K562 (cell line): Measurements from ENCODE around the gene ATP2A1. TPM values are rescaled to one million over a fixed set of nuclear protein-coding genes. Genes with fewer than 3 reads are reported as not detected.

ENCODE experiments used
- ATAC-seq: fragments of 200-7000 bp; cut with Tn5 transposase; 3 replicates; pipeline ENCODE4 v1.9.1; 2020; ENCODE audit warnings: moderate library complexity
- BruUV-seq: library from RNA; stranded (reverse); fragments of 400-500 nt; replicated peaks from 2 replicates; lab custom pipeline; 2021; lab: Mats Ljungman, UMichigan
- CTCF ChIA-PET: fragments of 300-600 bp; formaldehyde crosslinking; extraction: SDS; loops from one replicate; lab custom pipeline; 2021; ENCODE audit warnings: low intra/inter-chr PET ratio; lab: Yijun Ruan, JAX
- POLR2A ChIA-PET: fragments of 300-600, 350-650 bp; sonication (Branson Sonifier 250); formaldehyde crosslinking; extraction: SDS; loops from one replicate; lab custom pipeline; 2021; ENCODE audit warnings: antibody characterized with exemption, inconsistent platforms; lab: Yijun Ruan, JAX
- DNase-seq, 4 experiments: peaks; one replicate each; pipeline versions ENCODE4 v3.0.0 to v3.0.0-alpha.2; 2011 to 2018; ENCODE audit warnings: low spot score in 3 of 4, mixed read lengths in 3 of 4; ENCODE audit errors: extremely low read depth in 1 of 4
- FAIRE-seq: peaks from 2 replicates; lab custom pipeline; 2011; peaks lifted over from hg19 to GRCh38; lab: Jason Lieb, UNC
- H2AFZ ChIP-seq: 2 replicates; pipeline ENCODE4 v1.6.0; 2011; ENCODE audit warnings: low read depth, low read length, control low read depth, inconsistent platforms
- H3K27ac ChIP-seq: fragments of 200-600 bp; 3 replicates; pipeline ENCODE4 v1.8.0; 2011; ENCODE audit warnings: low read depth, mild to moderate bottlenecking, control low read depth, inconsistent platforms, low read length, moderate library complexity, mixed read lengths; ENCODE audit errors: extremely low read depth
- H3K27me3 ChIP-seq, 2 experiments: fragments of 300-600 bp in 1 of 2; 2 replicates in 1 of 2; 3 replicates in 1 of 2; pipeline versions ENCODE4 v1.6.0 to v1.8.0; 2011; ENCODE audit warnings: inconsistent platforms in 2 of 2, low read length in 2 of 2, mild to moderate bottlenecking in 1 of 2, mixed read lengths in 1 of 2, moderate library complexity in 1 of 2; ENCODE audit not compliant: control insufficient read depth in 2 of 2, insufficient read depth in 2 of 2
- H3K36me3 ChIP-seq: fragments of 300-600 bp; 3 replicates; pipeline ENCODE4 v1.8.0; 2011; ENCODE audit warnings: mild to moderate bottlenecking, low read length, inconsistent platforms; ENCODE audit not compliant: control insufficient read depth, insufficient read depth
- H3K4me1 ChIP-seq, 2 experiments: fragments of 200-600 bp in 1 of 2; replicated peaks in 1 of 2; 2 replicates in 1 of 2; 3 replicates in 1 of 2; pipeline versions ENCODE4 v1.5.1 to v1.8.0; 2011; ENCODE audit warnings: inconsistent platforms in 2 of 2, low read length in 2 of 2, mild to moderate bottlenecking in 1 of 2, mixed read lengths in 1 of 2, moderate library complexity in 1 of 2; ENCODE audit not compliant: control insufficient read depth in 2 of 2, insufficient read depth in 2 of 2
- H3K4me2 ChIP-seq: 2 replicates; pipeline ENCODE4 v1.6.1; 2011; ENCODE audit warnings: low read length, control low read depth, inconsistent platforms, mixed read lengths; ENCODE audit not compliant: insufficient read depth
- H3K4me3 ChIP-seq: fragments of 200-600 bp; sonication (generic), shearing (Covaris generic); 2 replicates; pipeline ENCODE4 v1.5.1; 2016; ENCODE audit warnings: control low read depth, inconsistent platforms
- H3K79me2 ChIP-seq: fragments of 200-600 bp; 3 replicates; pipeline ENCODE4 v1.8.0; 2011; ENCODE audit warnings: low read length, inconsistent platforms; ENCODE audit not compliant: control insufficient read depth, insufficient read depth
- H3K9ac ChIP-seq, 2 experiments: 2 replicates each; pipeline versions ENCODE4 v1.6.0 to v1.6.1; 2011; ENCODE audit warnings: low read depth in 2 of 2, low read length in 2 of 2, control low read depth in 1 of 2, inconsistent platforms in 1 of 2, mild to moderate bottlenecking in 1 of 2, mixed read lengths in 1 of 2; ENCODE audit not compliant: insufficient read depth in 1 of 2
- H3K9me1 ChIP-seq: one replicate; pipeline ENCODE4 v1.6.0; 2011; ENCODE audit warnings: inconsistent platforms, mild to moderate bottlenecking, low read length, moderate library complexity; ENCODE audit not compliant: control insufficient read depth, insufficient read depth
- H3K9me3 ChIP-seq: replicated peaks from 2 replicates; pipeline ENCODE4 v1.5.1; 2011; ENCODE audit warnings: low read depth, low read length, inconsistent platforms; ENCODE audit not compliant: control insufficient read depth, insufficient read depth
- H4K20me1 ChIP-seq: replicated peaks from 2 replicates; pipeline ENCODE4 v1.6.1; 2011; ENCODE audit warnings: low read length, inconsistent platforms, mixed read lengths; ENCODE audit not compliant: control insufficient read depth, insufficient read depth
- ARHGAP35 ChIP-seq: fragments of 450-650 bp; IDR thresholded peaks from 2 replicates; pipeline ENCODE4 v1.6.1; 2018; ENCODE audit not compliant: partially characterized antibody
- ARID2 ChIP-seq: fragments of 450-650 bp; IDR thresholded peaks from 2 replicates; pipeline ENCODE4 v1.6.1; 2017; ENCODE audit warnings: antibody characterized with exemption, mild to moderate bottlenecking
- FOXP1 ChIP-seq: sonication (generic); formaldehyde crosslinking; IDR thresholded peaks from 2 replicates; pipeline ENCODE4 v1.8.0; 2022; ENCODE audit warnings: mild to moderate bottlenecking, missing genetic modification reagents
- KDM1A ChIP-seq, 2 experiments: fragments of 450-650 bp; IDR thresholded peaks; 2 replicates each; pipeline ENCODE4 v1.6.1; 2016; ENCODE audit warnings: mild to moderate bottlenecking in 2 of 2
- SMAD3 ChIP-seq: fragments of 450-650 bp; formaldehyde crosslinking; conservative IDR thresholded peaks from 2 replicates; pipeline ENCODE4 v1.4.0; 2020; ENCODE audit warnings: mild to moderate bottlenecking
- TSC22D4 ChIP-seq: fragments of 450-650 bp; IDR thresholded peaks from 2 replicates; pipeline ENCODE4 v1.6.1; 2016; ENCODE audit warnings: missing genetic modification characterization, missing biosample characterization, control low read depth
- ZNF347 ChIP-seq: fragments of 450-650 bp; formaldehyde crosslinking; IDR thresholded peaks from 2 replicates; pipeline ENCODE4 v1.4.0; 2020; ENCODE audit warnings: low read depth, mild to moderate bottlenecking, moderate library complexity
- WGBS: fragments of 100-300 bp; shearing (Covaris generic); methylation state at CpG from one replicate; pipeline ENCODE4 v1.1.6; 2016; ENCODE audit warnings: low coverage, mixed read lengths; ENCODE audit not compliant: insufficient coverage; ENCODE audit errors: missing lambda C conversion rate; 5-methylcytosine and 5-hydroxymethylcytosine counted together
- in situ Hi-C: fragments of 300-500 bp; cut with MboI; formaldehyde crosslinking; loops from 4 replicates; pipeline ENCODE4 v1.15.0; 2018; ENCODE audit warnings: inconsistent platforms, mixed read lengths
- intact Hi-C: fragments of 100-400 bp; cut with micrococcal nuclease; formaldehyde crosslinking; loops from 2 replicates; pipeline ENCODE4 v1.14.2; 2022
- polyA plus RNA-seq, 8 experiments: library from polyadenylated mRNA; depleted of rRNA in 4 of 8; stranded (reverse) in 5 of 8; unstranded in 3 of 8; fragments of >200 nt; fragmentation: Nextera tagmentation in 2 of 8; fragmentation: Illumina TruSeq in 1 of 8; extraction: Ambion mirVana in 2 of 8; extraction: Trizol in 1 of 8; gene quantifications; 2 replicates each; pipeline versions ENCODE4 v1.2.1 to v1.2.3, GENCODE V29; 2011 to 2014; ENCODE audit warnings: inconsistent platforms in 1 of 8, missing spikeins in 1 of 8
- total RNA-seq, 7 experiments: library from RNA; depleted of rRNA in 6 of 7; stranded (reverse); fragments of >200 nt in 6 of 7; fragmentation: Illumina TruSeq in 2 of 7; extraction: Trizol in 2 of 7; gene quantifications; 2 replicates each; pipeline versions ENCODE4 v1.2.1 to v1.2.3, GENCODE V29; 2011 to 2021; ENCODE audit warnings: low replicate concordance in 1 of 7
- TF ChIP-seq, protein P1 (sequence below): fragments of 450-650 bp; IDR thresholded peaks from 2 replicates; pipeline ENCODE4 v1.6.1; 2014; ENCODE audit warnings: low read depth, mild to moderate bottlenecking, moderate library complexity, borderline replicate concordance
- TF ChIP-seq, protein P2 (sequence below): fragments of 250-450 bp; sonication (Bioruptor Pico); IDR thresholded peaks from 2 replicates; pipeline ENCODE4 v1.8.0; 2021; ENCODE audit warnings: borderline replicate concordance, mild to moderate bottlenecking, moderate library complexity; ENCODE audit not compliant: poor library complexity, severe bottlenecking
- TF ChIP-seq, protein P3 (sequence below), 2 experiments: fragments of 200-800 bp in 1 of 2; sonication (Bioruptor generic) in 1 of 2; sonication (generic) in 1 of 2; formaldehyde crosslinking in 1 of 2; IDR thresholded peaks in 1 of 2; conservative IDR thresholded peaks in 1 of 2; 2 replicates each; pipeline versions ENCODE4 v1.5.0 to v1.6.1; 2016 to 2020; ENCODE audit warnings: missing compliant biosample characterization in 1 of 2, missing genetic modification characterization in 1 of 2, missing genetic modification reagents in 1 of 2
- TF ChIP-seq, protein P4 (sequence below): sonication (generic); formaldehyde crosslinking; IDR thresholded peaks from 2 replicates; pipeline ENCODE4 v1.8.0; 2022; ENCODE audit warnings: mild to moderate bottlenecking, low read depth, missing genetic modification reagents

Gene ATP2A1
- total and polyA plus RNA-seq, 9 of the 15 experiments (the other 6 are each of a cell fraction or from before 2014, with no cell fraction given): 0.25 to 2.6 (median 0.65) TPM

DNA sequence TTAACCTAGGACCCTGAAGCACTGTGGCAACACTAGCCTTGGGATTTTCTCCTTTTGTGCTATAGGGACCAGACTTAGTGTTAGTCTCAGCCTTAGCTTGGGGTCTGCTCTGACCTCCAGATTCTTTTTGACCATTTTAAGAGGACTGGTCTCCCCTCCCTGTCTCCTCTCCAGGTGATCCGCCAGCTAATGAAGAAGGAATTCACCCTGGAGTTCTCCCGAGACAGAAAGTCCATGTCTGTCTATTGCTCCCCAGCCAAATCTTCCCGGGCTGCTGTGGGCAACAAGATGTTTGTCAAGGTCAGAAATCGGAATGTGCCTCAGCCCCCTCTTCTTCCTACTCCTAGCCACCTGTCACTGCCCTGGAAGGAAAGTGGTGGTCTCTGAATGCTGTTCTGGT is 19.5 kb downstream of the ATP2A1 start:
- intact Hi-C loops: no loop called here

DNA sequence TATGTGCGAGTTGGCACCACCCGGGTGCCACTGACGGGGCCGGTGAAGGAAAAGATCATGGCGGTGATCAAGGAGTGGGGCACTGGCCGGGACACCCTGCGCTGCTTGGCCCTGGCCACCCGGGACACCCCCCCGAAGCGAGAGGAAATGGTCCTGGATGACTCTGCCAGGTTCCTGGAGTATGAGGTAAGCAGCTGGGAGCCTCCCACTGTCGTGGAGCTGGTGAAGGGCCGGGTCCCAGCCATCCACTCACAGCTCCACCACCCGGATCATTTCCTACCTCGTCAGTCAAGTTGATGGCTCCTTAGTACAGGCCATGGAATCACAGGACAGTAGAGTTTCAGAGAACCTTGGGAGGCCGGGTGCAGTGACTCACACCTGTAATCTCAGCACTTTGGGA is 20.0 kb downstream of the ATP2A1 start:
- no peak overlapping the region for H3K4me2 ChIP-seq
- TF ChIP-seq, protein P1, sequence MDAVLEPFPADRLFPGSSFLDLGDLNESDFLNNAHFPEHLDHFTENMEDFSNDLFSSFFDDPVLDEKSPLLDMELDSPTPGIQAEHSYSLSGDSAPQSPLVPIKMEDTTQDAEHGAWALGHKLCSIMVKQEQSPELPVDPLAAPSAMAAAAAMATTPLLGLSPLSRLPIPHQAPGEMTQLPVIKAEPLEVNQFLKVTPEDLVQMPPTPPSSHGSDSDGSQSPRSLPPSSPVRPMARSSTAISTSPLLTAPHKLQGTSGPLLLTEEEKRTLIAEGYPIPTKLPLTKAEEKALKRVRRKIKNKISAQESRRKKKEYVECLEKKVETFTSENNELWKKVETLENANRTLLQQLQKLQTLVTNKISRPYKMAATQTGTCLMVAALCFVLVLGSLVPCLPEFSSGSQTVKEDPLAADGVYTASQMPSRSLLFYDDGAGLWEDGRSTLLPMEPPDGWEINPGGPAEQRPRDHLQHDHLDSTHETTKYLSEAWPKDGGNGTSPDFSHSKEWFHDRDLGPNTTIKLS: no peak
- TF ChIP-seq ARID2: no peak
- no peak for TF ChIP-seq ARHGAP35
- no peak for TF ChIP-seq FOXP1 (CRISPR knock-in tag)
- no peak for TF ChIP-seq KDM1A (IDR thresholded peaks at IDR 0.05)
- TF ChIP-seq SMAD3 (CRISPR knock-in tag): no peak
- TF ChIP-seq, protein P2, sequence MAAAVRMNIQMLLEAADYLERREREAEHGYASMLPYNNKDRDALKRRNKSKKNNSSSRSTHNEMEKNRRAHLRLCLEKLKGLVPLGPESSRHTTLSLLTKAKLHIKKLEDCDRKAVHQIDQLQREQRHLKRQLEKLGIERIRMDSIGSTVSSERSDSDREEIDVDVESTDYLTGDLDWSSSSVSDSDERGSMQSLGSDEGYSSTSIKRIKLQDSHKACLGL (CRISPR knock-in tag): no peak
- TF ChIP-seq, protein P3, sequence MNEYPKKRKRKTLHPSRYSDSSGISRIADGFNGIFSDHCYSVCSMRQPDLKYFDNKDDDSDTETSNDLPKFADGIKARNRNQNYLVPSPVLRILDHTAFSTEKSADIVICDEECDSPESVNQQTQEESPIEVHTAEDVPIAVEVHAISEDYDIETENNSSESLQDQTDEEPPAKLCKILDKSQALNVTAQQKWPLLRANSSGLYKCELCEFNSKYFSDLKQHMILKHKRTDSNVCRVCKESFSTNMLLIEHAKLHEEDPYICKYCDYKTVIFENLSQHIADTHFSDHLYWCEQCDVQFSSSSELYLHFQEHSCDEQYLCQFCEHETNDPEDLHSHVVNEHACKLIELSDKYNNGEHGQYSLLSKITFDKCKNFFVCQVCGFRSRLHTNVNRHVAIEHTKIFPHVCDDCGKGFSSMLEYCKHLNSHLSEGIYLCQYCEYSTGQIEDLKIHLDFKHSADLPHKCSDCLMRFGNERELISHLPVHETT (CRISPR knock-in tag; conservative IDR thresholded peaks at IDR 0.05 in 1 of 2, IDR thresholded peaks at IDR 0.05 in 1 of 2): no peak
- no peak overlapping the region for H3K27ac ChIP-seq
- POLR2A ChIA-PET: interaction anchor here (0.6 kb wide), 1 partner anchor 17 kb away, joined by 3 read pairs; no protein-coding TSS in a partner anchor
- DNase-seq (no peak), FAIRE-seq (no peak), ATAC-seq (no peak)
- WGBS: 70% methylated on average over 15 of the region's 15 CpGs
- no peak overlapping the region for H3K4me3 ChIP-seq
- H3K9me3 ChIP-seq: no peaks in the 10 kb centered on the region
- peaks cover 0 to 15% of the 10 kb centered on the region in 2 experiments; a peak in 2 of 5 replicates for H3K4me1 ChIP-seq
- no TSS peak for BruUV-seq
- no peak overlapping the region for H2AFZ ChIP-seq
- intact Hi-C loops (no loop called here), in situ Hi-C loops (no loop called here)
- no peaks in the 10 kb centered on the region; the same call in 2 of the 3 replicates for H3K36me3 ChIP-seq
- H4K20me1 ChIP-seq: no peaks in the 10 kb centered on the region
- CTCF ChIA-PET: no interaction called here
- no peaks in the 10 kb centered on the region for H3K9me1 ChIP-seq
- peak overlapping the region in 1 of 2 experiments; percentile 28; a peak in 1 of 4 replicates for H3K9ac ChIP-seq
- no peaks in the 10 kb centered on the region for H3K79me2 ChIP-seq
- H3K27me3 ChIP-seq: no peaks in the 10 kb centered on the region

More for the DNA sequence above, 19.5 kb downstream of the ATP2A1 start:
- in situ Hi-C loops: no loop called here
- Histone ChIP-seq H3K4me2 (no peak overlapping the region), H3K4me1 (peaks cover 0 to 15% of the 10 kb centered on the region in 2 experiments; a peak in 2 of 5 replicates), H3K27me3 (no peaks in the 10 kb centered on the region), H3K36me3 (no peaks in the 10 kb centered on the region; the same call in 2 of the 3 replicates)
- no TSS peak for BruUV-seq
- POLR2A ChIA-PET: no interaction called here
- TF ChIP-seq TSC22D4 (no peak), ZNF347 (CRISPR knock-in tag) (no peak)
- TF ChIP-seq, protein P4, sequence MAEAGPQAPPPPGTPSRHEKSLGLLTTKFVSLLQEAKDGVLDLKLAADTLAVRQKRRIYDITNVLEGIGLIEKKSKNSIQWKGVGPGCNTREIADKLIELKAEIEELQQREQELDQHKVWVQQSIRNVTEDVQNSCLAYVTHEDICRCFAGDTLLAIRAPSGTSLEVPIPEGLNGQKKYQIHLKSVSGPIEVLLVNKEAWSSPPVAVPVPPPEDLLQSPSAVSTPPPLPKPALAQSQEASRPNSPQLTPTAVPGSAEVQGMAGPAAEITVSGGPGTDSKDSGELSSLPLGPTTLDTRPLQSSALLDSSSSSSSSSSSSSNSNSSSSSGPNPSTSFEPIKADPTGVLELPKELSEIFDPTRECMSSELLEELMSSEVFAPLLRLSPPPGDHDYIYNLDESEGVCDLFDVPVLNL (CRISPR knock-in tag): no peak
- TF ChIP-seq, all 486 proteins: peak for 0
- no peak for FAIRE-seq
- DNase-seq: no peak
- Histone ChIP-seq H3K9me1 (no peaks in the 10 kb centered on the region), H2AFZ (no peak overlapping the region), H3K4me3 (no peak overlapping the region), H3K9ac (peak overlapping the region in 1 of 2 experiments; percentile 28; a peak in 1 of 4 replicates), H3K79me2 (no peaks in the 10 kb centered on the region), H4K20me1 (no peaks in the 10 kb centered on the region), H3K27ac (no peak overlapping the region), H3K9me3 (no peaks in the 10 kb centered on the region)
- WGBS: 58% methylated on average over 4 of the region's 4 CpGs
- ATAC-seq: no peak
- CTCF ChIA-PET: no interaction called here
